B cell (primary cell): ENCODE data around the gene BACH2. TPM values are rescaled to one million over a fixed set of nuclear protein-coding genes. Genes with fewer than 3 reads are reported as not detected.

Experiments
- ATAC-seq: fragments of 200-7000 bp; cut with Tn5 transposase; one replicate; pipeline ENCODE4 v1.10.0; 2021; ENCODE audit warnings: low read depth, mild to moderate bottlenecking, moderate number of reproducible peaks, moderate library complexity
- CTCF ChIA-PET: fragments of 350-600 bp; sonication (Branson Sonifier 250); formaldehyde crosslinking; loops from one replicate; lab custom pipeline; 2021; ENCODE audit warnings: antibody characterized with exemption, inconsistent platforms; lab: Charles Lee
- POLR2A ChIA-PET: fragments of 350-600 bp; sonication (Branson Sonifier 250); formaldehyde crosslinking; loops from one replicate; lab custom pipeline; 2021; ENCODE audit warnings: antibody characterized with exemption; lab: Charles Lee
- DNase-seq: peaks from one replicate; pipeline ENCODE4 v3.0.0; 2013
- H2AFZ ChIP-seq: 2 replicates; pipeline ENCODE4 v1.6.1; 2012; ENCODE audit warnings: mild to moderate bottlenecking, low read depth, low read length; ENCODE audit not compliant: insufficient read depth, poor library complexity, severe bottlenecking
- H3K27ac ChIP-seq, 2 donors: 1 replicate in 1 of 2; 2 replicates in 1 of 2; pipeline ENCODE4 v1.5.1; 2012 to 2013; ENCODE audit warnings: low read length in 2 of 2, mild to moderate bottlenecking in 2 of 2, moderate library complexity in 1 of 2
- H3K27me3 ChIP-seq, 4 experiments: fragments of 200-600 bp in 1 of 4; sonication (generic) in 1 of 4; replicated peaks in 1 of 4; 1 replicate in 2 of 4; 2 replicates in 2 of 4; pipeline versions ENCODE4 v1.6.1 to v1.7.0; 2013 to 2016; ENCODE audit warnings: low read length in 3 of 4, mild to moderate bottlenecking in 2 of 4, mixed read lengths in 1 of 4, moderate library complexity in 1 of 4; ENCODE audit not compliant: insufficient read depth in 4 of 4, control insufficient read depth in 3 of 4; ENCODE audit errors: control extremely low read depth in 1 of 4
- H3K36me3 ChIP-seq, 2 experiments: replicated peaks in 1 of 2; 1 replicate in 1 of 2; 2 replicates in 1 of 2; pipeline versions ENCODE4 v1.6.1 to v1.7.1; 2013; ENCODE audit warnings: low read length in 1 of 2; ENCODE audit not compliant: insufficient read depth in 2 of 2, control insufficient read depth in 1 of 2; ENCODE audit errors: control extremely low read depth in 1 of 2, extremely low read depth in 1 of 2
- H3K4me1 ChIP-seq, 2 donors: fragments of 200-600 bp in 1 of 2; sonication (generic) in 1 of 2; 1 replicate in 1 of 2; 2 replicates in 1 of 2; pipeline versions ENCODE4 v1.5.1 to v1.6.1; 2013 to 2017; ENCODE audit warnings: low read length in 2 of 2; ENCODE audit not compliant: control insufficient read depth in 2 of 2, insufficient read depth in 2 of 2
- H3K4me2 ChIP-seq: replicated peaks from 2 replicates; pipeline ENCODE3; 2012; ENCODE audit warnings: mild to moderate bottlenecking, low read depth, low read length; ENCODE audit not compliant: poor library complexity, severe bottlenecking
- H3K4me3 ChIP-seq, 5 experiments: fragments of 200-600 bp in 1 of 5; sonication (generic) in 1 of 5; 1 replicate in 3 of 5; 2 replicates in 2 of 5; pipeline versions ENCODE4 v1.5.1 to v1.7.0; 2011 to 2016; ENCODE audit warnings: low read length in 4 of 5, mild to moderate bottlenecking in 4 of 5, low read depth in 2 of 5, control low read depth in 1 of 5, moderate library complexity in 1 of 5; ENCODE audit not compliant: insufficient read depth in 1 of 5; ENCODE audit errors: control extremely low read depth in 1 of 5, extremely low read depth in 1 of 5
- H3K79me2 ChIP-seq: fragments of 200-600 bp; sonication (generic); one replicate; pipeline ENCODE4 v1.6.0; 2016; ENCODE audit warnings: low read length; ENCODE audit not compliant: control insufficient read depth, insufficient read depth
- H3K9ac ChIP-seq: fragments of 200-600 bp; sonication (generic); 2 replicates; pipeline ENCODE4 v1.6.1; 2017; ENCODE audit warnings: mild to moderate bottlenecking, low read length, moderate library complexity
- H3K9me3 ChIP-seq, 3 donors: one replicate each; pipeline versions ENCODE4 v1.6.1 to v1.7.1; 2013; ENCODE audit warnings: low read length in 2 of 3; ENCODE audit not compliant: control insufficient read depth in 2 of 3, insufficient read depth in 1 of 3; ENCODE audit errors: control extremely low read depth in 1 of 3
- H4K20me1 ChIP-seq: 2 replicates; pipeline ENCODE4 v1.6.0; 2012; ENCODE audit warnings: mild to moderate bottlenecking, low read length; ENCODE audit not compliant: insufficient read depth, control insufficient read depth, poor library complexity, severe bottlenecking
- H3K27ac Mint-ChIP-seq: one replicate; pipeline ENCODE4 v1.8.0; 2021; ENCODE audit warnings: mixed read lengths
- H3K27me3 Mint-ChIP-seq: one replicate; pipeline ENCODE4 v1.8.0; 2021; ENCODE audit warnings: mixed read lengths
- H3K4me1 Mint-ChIP-seq: one replicate; pipeline ENCODE4 v1.8.0; 2021; ENCODE audit warnings: mixed read lengths
- H3K4me3 Mint-ChIP-seq: one replicate; pipeline ENCODE4 v1.8.0; 2021; ENCODE audit warnings: mixed read lengths
- H3K9me3 Mint-ChIP-seq: one replicate; pipeline ENCODE4 v1.8.0; 2022; ENCODE audit warnings: mixed read lengths; ENCODE audit not compliant: insufficient read depth
- EZH2 ChIP-seq: IDR thresholded peaks from 2 replicates; pipeline ENCODE4 v1.6.1; 2012; ENCODE audit warnings: borderline replicate concordance, low read depth, mild to moderate bottlenecking, moderate library complexity, low read length; ENCODE audit not compliant: insufficient read depth, poor library complexity, severe bottlenecking
- WGBS: methylation state at CpG from one replicate; pipeline ENCODE4 v1.1.5; 2013; ENCODE audit warnings: missing lambda C conversion rate; ENCODE audit not compliant: insufficient coverage; 5-methylcytosine and 5-hydroxymethylcytosine counted together
- intact Hi-C: fragments of 100-400 bp; cut with micrococcal nuclease; formaldehyde crosslinking; loops from one replicate; pipeline ENCODE4 v1.10.0; 2022
- polyA plus RNA-seq: library from polyadenylated mRNA; depleted of rRNA; stranded (reverse); fragments of >200 nt; gene quantifications from 2 replicates; pipeline ENCODE4 v1.2.3, GENCODE V29; 2012
- total RNA-seq, 2 donors: library from RNA; stranded (reverse); fragments of 120-200 nt in 1 of 2; gene quantifications; 1 replicate in 1 of 2; 2 replicates in 1 of 2; pipeline versions ENCODE4 v1.2.3 to v1.2.4, GENCODE V29; 2013 to 2022
- TF ChIP-seq, protein P1 (sequence below): fragments of 200-600 bp; IDR thresholded peaks from one replicate; pipeline ENCODE4 v1.8.0; 2022; ENCODE audit warnings: antibody characterized with exemption, mild to moderate bottlenecking

Gene BACH2
- total and polyA plus RNA-seq, 2 donors (not counting 1 experiment from before 2014, with no cell fraction given), result 41.1 to 235 TPM

DNA sequence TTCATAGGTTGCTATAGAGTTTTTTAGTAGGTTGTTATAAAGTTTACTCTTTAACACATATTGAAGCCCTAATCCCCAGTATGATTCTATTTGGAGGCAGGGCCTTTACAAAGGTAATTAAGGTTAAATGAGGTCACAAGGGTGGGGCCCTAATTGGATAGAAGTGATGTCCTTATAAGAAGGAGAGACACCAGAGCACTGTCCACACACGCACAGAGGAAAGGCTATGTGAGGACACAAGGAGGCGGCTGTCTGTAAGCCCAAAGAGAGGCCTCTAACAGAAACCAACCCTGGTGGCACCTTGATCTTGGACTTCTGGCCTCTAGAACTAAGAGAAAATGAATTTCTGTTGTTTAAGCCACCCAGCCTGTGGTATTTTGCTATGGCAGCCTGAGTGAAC, 303.8 kb downstream of the BACH2 start:
- WGBS, result 93% methylated on average over 2 of the region's 2 CpGs
- no peak overlapping the region for H3K4me3 ChIP-seq
- H3K36me3 ChIP-seq, result peaks cover 5 to 56% of the 10 kb centered on the region in 2 experiments
- H3K4me3 Mint-ChIP-seq, result no peak overlapping the region
- H3K4me2 ChIP-seq, result no peak overlapping the region
- no peaks in the 10 kb centered on the region for H3K4me1 ChIP-seq
- H2AFZ ChIP-seq, result no peak overlapping the region
- H3K27me3 Mint-ChIP-seq, result no peaks in the 10 kb centered on the region
- POLR2A ChIA-PET, result interaction anchor here (0.6 kb wide), 1 partner anchor 99 kb away, joined by 3 read pairs; no protein-coding TSS in a partner anchor
- intact Hi-C loops, result no loop called here
- H3K27ac ChIP-seq, result peak overlapping the region in 1 of 2 donors; percentile 26
- H3K27ac Mint-ChIP-seq, result peak overlapping the region; percentile 5
- no peaks in the 10 kb centered on the region for H3K9me3 Mint-ChIP-seq
- CTCF ChIA-PET, result no interaction called here
- H3K9me3 ChIP-seq, result no peaks in the 10 kb centered on the region
- no peaks in the 10 kb centered on the region for H3K27me3 ChIP-seq
- peaks cover 74% of the 10 kb centered on the region for H4K20me1 ChIP-seq
- TF ChIP-seq EZH2, result no peak
- TF ChIP-seq, protein P1, sequence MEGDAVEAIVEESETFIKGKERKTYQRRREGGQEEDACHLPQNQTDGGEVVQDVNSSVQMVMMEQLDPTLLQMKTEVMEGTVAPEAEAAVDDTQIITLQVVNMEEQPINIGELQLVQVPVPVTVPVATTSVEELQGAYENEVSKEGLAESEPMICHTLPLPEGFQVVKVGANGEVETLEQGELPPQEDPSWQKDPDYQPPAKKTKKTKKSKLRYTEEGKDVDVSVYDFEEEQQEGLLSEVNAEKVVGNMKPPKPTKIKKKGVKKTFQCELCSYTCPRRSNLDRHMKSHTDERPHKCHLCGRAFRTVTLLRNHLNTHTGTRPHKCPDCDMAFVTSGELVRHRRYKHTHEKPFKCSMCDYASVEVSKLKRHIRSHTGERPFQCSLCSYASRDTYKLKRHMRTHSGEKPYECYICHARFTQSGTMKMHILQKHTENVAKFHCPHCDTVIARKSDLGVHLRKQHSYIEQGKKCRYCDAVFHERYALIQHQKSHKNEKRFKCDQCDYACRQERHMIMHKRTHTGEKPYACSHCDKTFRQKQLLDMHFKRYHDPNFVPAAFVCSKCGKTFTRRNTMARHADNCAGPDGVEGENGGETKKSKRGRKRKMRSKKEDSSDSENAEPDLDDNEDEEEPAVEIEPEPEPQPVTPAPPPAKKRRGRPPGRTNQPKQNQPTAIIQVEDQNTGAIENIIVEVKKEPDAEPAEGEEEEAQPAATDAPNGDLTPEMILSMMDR, result no peak
- no peak for ATAC-seq
- H3K9ac ChIP-seq, result no peak overlapping the region
- H3K79me2 ChIP-seq, result peaks cover 81% of the 10 kb centered on the region
- peaks cover 40% of the 10 kb centered on the region for H3K4me1 Mint-ChIP-seq
- DNase-seq, result no peak

DNA sequence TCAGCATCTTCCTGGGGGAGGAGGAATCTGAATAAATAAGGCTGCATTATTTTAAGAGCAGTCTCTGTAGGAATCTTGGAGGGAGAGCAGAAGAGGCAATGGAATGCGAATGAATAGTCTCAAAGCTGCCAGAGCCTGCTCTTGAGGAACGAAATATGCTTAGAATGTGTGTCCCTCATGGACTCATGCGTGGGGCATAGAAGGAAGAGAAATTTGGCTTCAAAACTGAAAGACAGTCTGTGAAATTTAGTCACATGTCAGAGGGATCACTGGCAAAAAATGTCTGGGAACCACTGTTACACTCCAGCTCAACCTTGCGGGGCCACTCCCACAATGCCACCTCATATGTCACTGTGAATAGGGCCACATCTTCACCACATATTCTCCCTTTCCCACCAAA, 306.9 kb downstream of the BACH2 start:
- Mint-ChIP-seq H3K27me3 (no peaks in the 10 kb centered on the region), H3K27ac (no peak overlapping the region), H3K9me3 (no peaks in the 10 kb centered on the region), H3K4me1 (peaks cover 21% of the 10 kb centered on the region), H3K4me3 (no peak overlapping the region)
- Histone ChIP-seq H3K79me2 (peaks cover 75% of the 10 kb centered on the region), H3K9ac (no peak overlapping the region), H2AFZ (no peak overlapping the region), H3K4me2 (no peak overlapping the region), H3K4me3 (no peak overlapping the region), H3K27ac (no peak overlapping the region), H4K20me1 (peaks cover 74% of the 10 kb centered on the region), H3K4me1 (peaks cover 0 to 3% of the 10 kb centered on the region in 2 donors), H3K36me3 (peaks cover 5 to 58% of the 10 kb centered on the region in 2 experiments), H3K9me3 (no peaks in the 10 kb centered on the region), H3K27me3 (no peaks in the 10 kb centered on the region)
- intact Hi-C loops, result no loop called here
- ChIA-PET CTCF (interaction anchor here (0.8 to 1.4 kb wide), 4 partner anchors 9 to 23 kb away, joined by 3 to 4 read pairs (median 4); no protein-coding TSS in a partner anchor), POLR2A (no interaction called here)
- no peak for DNase-seq
- TF ChIP-seq, protein P1, result no peak
- TF ChIP-seq EZH2, result no peak
- WGBS, result 98% methylated on average over 4 of the region's 4 CpGs
- ATAC-seq, result no peak
